HG02973 (cell line): ENCODE measurements around the gene NAALADL1.
"Not testable (repeated sequence)": the region's sequence is repeated elsewhere in the genome, so short reads cannot be mapped to it uniquely, and the experiment has no call there.

Experiments used
- ATAC-seq: cut with Tn5 transposase; IDR thresholded peaks from one replicate; pipeline ENCODE4 v1.9.1; 2021; ENCODE audit warnings: moderate library complexity; ENCODE audit not compliant: unreplicated experiment

Gene NAALADL1

DNA sequence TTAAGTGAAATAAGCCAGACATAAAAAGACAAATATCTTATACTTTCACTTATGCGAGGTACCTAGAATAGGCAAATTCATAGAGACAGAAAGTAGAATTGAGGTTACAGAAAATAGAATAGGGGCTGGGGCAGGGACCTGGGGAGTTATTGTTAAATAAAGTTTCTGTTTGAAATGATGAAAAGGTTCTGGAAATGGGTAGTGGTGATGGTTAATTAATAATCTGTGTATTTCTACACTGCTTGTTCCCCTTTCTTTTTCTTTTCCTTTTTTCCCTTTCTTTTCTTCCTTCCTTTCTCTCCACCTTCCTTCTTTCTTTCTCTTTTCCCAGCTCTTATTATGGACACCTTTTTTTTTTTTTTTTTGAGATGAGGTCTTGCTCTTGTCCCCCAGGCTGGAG lies 2.8 kb downstream of the NAALADL1 start:
- no peak for ATAC-seq

DNA sequence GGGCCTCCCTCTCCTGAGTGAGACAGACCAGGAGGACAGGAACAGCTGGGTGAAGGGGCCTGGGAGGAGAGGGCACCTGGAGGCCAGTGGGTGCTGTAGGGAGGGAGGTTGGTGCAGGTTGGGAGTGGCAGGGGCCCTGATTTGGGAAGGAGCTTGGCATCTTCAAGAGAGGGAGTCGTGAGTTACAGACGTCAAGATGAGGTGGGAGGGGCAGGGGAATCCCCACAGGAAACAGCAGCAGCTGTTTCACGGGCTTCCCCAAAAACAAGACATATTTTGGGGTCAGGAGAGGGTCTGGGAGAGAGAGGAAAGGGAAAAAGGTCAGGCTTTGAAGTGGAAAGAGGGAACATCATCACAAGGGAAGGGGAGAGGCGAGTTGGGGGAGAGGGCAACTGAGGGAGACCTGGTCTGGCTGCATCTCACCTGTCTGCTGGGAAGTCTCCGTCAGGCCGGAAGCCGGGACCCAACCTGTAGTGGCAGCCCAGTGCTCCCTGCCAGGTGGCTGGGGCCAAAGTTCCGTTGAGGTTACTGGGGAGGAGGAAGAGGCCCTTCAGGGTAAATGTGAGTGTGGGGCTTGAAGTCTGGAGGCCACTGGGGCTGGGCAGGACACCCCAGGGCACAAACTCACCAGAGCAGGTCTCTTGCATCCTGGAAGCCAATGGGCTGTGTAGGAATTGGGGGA lies 4.4 kb downstream of the NAALADL1 start:
- ATAC-seq, result no peak

DNA sequence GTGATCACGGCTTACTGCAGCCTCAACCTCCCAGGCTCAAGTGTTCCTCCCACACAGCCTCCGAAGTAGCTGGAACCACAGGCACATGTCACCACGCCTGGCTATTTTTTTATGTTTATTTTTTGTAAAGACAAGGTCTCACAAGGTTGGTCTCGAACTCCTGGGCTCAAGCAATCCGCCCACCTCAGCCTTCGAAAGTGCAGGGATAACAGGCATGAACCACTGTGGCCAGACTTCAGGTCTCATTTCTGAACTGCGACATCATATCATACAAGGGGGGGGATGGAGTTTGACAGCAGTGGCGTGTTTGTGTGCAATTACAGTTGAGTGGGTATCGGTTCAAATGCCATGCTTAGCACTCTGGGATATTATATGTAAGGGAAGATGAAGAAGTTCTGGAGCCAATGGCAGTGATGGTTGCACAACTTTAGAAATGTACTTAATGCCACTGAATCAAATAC lies 6.9 kb downstream of the NAALADL1 start:
- no peak for ATAC-seq

DNA sequence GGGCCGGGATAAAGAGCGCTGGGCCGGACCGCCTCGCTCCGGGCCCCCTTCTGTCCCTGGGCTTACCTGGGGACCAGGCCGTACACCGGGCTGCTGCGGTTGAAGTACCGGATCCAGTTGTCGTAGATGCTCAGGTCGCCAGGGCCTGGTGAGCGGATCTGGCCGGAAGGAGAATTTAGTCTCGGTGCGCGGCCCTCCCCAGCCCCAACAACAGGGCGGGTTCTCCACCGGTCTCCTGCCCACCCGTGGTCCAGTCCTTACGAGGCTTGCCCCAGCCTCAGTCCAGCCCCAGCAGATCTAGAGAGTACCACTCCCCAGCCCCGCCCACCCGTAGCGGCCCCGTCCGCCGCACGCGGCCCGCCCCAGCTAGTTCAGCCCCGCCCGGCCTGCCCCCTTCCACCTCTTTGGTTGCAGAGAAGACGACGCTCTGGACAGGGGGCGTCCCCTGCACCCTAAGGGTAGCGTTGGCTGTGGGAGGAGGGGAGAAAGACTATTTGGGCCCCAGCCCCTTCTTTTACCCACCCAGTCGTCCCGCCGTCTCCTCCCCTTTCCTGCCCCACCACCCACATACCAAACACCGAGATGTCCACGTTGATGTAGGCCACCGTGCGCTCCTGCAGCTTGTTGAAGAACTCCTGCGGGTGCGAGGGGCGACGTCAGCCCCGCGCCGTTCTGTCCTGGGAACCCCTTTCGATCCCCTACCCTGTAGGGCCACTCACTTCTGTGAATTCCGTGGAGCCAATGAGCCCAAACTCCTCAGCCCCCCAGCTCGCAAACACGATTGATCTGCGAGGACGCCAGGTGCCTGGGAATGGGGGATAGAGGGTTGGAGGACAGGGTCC lies 10.6 kb downstream of the NAALADL1 start:
- no peak for ATAC-seq

DNA sequence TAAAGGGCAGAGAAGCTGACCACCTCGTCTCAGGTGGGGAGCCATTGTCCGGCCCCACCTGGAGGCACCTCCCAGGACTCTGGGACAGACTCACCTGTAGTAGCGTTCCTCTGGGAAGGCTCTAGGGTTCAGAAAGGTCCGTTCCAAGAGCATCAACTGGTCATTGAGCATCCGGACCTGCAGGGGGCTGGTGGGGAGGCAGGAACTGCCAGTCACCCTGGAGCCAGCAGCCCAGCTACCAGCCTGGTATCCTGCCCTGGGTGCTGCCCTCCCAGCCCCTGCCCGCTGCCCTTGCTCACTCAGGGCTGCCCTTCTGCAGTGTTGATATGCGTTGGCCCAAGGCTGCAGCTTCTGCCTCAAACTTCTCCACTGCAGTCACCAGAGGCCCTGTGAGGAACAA lies 12.6 kb downstream of the NAALADL1 start:
- ATAC-seq, result no peak

DNA sequence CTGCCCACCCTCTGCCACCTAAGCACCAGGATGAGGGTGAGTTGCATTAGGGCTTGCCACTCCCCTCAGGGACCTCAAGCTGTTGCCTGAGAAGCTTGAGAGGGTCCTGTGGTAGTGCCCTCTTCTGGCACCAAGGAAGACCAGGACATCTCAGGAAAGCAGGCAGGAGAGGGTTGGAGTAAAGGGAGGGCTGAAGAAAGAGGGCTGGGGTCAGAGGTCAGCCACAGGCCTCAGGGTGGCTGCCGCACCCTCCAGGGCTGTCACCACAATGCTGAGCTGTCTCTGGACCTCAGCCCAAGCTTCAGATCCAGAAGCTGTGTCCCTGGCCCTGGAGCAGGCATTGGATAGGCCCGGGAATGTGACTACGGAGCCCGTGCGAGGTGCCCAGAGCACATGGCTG lies 13.3 kb downstream of the NAALADL1 start:
- no peak for ATAC-seq

DNA sequence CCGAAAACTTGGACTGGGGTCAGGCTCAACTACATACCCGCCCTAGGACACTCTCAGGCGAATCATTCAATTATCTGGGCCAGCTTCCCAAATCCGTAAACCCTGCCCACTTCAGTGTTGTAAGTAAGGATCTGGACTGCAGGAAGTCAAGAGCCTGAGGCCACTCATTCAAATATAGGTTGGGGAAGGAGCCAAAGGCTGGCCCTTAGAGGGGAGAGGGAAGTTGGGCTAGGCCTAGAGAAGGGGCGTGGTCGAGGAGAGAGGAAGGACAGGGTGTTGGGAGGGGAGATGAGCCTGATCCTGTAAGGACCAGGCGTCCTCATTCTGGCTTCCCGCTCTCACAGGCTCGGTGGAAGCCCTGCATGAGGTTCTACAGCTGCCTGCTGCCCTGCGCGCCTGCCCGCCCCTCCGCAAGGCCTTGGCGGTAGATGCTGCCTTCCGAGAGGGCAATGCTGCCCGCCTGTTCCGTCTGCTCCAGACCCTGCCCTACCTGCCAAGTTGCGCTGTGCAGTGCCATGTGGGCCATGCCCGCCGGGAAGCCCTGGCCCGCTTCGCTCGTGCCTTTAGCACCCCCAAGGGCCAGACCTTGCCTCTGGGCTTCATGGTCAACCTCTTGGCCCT lies 14.4 kb downstream of the NAALADL1 start:
- ATAC-seq, result no peak

DNA sequence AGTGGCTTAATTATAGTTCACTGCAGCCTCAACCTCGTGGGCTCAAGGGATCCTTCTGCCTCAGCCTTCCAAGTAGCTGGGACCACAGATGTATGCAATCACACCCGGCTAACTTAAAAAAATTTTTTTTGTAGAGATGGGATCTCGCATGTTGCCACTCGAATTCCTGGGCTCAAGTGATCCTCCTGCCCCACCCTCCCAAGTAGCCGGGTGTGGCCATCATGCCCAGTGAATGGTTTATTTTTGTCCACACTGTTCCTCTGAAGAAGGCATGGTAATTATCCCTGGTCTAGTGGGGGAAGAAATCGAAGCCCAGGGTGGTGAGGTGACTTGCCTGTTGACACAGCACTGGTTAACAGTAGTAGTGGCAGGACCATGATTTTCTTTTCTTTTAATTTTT lies 15.5 kb downstream of the NAALADL1 start:
- no peak for ATAC-seq

DNA sequence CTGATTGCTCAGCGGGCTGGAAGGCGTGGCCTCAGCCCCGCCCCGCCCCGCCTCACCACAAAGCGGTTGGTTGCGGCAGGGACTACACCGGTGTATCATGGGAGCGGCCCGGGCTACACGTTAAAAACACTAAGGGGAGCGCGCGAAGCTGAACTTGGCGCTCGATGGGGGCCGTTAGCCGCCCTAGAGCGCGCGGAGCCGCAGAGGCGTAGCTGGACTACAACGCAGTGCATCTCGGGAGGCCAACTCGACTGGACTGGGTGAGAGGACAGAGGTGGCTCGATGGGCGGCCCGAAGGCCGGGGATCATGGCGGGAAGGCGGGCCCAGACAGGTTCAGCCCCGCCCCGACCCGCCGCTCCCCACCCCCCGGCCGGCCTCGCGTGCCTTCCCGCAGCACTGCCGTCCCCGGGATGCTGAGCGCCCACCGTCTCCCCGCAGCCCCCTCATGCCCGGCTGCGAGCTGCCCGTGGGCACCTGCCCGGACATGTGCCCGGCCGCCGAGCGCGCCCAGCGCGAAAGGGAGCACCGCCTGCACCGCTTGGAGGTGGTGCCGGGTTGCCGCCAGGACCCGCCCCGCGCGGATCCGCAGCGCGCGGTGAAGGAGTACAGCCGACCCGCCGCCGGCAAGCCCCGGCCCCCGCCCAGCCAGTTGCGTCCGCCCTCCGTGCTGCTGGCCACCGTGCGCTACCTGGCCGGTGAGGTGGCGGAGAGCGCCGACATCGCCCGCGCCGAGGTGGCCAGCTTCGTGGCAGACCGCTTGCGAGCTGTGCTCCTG lies 17.3 kb downstream of the NAALADL1 start, which contains the start of gene SAC3D1:
Gene SAC3D1 (plus strand): TSS at position 364 of the 776 bp plus-strand sequence. CDS start 83 bp downstream, at position 447.
- ATAC-seq, result peak; percentile 86

DNA sequence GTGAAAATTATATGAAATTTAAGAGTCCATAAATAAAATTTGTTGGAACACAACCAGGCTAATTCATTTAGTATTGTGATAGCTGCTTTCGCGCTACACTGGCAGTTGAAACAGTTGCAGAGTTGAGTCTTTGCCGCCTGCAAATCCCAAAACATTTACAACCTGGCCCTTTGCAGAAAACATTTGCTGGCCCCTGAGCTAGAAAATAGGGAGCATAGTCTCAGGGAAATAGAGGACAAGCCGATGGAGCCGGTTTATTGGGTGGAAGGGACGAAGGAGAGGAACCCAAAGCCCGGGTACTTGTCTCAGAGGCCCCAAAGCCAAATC lies 17.9 kb downstream of the NAALADL1 start:
- ATAC-seq, result no peak

DNA sequence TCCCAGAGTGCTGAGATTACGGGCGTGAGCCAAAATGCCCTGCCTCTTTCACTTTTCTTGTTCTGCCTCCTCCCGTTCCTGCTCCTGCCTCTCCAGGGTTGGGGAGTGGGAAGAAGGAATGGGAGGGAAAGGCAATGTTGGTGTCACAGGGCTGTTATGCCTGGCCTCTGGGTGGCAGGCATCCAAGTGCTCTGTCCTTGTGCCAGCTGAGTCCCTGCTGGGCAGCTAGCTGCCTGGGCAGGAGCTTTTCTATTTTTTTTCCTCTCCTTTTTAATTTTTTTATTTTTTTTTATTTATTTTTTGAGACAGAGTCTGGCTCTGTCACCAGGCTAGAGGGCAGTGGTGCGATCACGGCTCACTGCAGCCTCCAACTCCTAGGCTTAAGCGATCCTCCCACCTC lies 21.4 kb downstream of the NAALADL1 start:
- no peak for ATAC-seq

DNA sequence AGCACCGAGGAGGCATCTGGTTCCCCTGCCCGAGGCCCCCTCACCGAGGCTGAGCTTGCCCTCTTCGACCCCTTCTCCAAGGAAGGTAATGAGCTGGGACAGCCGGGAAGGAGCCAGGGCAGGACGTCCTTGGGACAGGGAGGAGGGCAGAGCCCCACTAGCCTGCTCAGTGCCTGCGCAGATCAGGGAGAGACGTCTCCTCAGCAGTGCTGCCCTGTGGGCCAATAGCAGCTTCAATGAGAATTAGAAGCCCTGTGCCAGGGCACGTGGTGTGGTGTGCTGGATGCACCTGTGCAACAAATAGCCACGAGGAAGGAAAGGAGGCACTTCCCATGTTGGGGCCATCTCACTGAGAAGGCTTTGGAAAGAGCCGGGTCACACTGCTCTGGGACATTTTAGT lies 22.8 kb downstream of the NAALADL1 start:
- ATAC-seq, result no peak

DNA sequence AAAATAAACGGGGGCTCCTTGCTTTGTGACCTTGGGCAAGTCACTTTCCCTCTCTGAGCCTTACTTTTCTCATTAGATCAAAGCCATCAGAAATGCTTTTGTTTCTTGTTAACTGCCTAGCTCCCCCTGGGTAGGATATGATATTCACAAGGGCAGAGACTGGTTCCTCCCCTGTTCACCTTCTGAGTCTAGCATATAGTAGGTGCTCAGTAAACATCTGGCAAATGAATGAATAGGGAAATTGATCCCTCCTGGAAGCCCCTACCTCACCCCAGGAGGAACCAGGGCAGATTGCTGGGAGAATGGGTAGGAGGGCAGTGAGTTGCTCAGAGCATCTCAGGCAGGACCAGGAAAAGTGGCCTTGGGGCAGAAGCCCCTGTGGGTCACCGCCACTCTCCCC lies 23.9 kb downstream of the NAALADL1 start:
- no peak for ATAC-seq

DNA sequence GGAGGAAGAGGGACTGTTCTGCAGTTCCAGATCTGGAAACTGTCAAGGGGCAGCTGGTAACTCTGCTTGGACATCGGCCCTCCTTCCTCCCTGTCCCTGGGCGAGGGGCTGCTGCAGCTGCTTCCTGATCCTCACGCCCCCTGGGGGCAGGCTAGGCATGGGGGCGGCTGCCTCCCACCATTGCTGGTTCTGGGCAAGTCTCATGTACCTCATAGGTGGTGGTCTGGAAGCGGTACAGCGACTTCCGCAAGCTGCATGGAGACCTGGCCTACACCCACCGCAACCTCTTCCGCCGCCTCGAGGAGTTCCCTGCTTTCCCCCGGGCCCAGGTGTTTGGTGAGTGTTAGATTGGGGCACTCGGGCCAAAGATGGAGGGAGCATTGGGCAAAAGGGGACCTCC lies 26.1 kb downstream of the NAALADL1 start:
- ATAC-seq, result no peak

DNA sequence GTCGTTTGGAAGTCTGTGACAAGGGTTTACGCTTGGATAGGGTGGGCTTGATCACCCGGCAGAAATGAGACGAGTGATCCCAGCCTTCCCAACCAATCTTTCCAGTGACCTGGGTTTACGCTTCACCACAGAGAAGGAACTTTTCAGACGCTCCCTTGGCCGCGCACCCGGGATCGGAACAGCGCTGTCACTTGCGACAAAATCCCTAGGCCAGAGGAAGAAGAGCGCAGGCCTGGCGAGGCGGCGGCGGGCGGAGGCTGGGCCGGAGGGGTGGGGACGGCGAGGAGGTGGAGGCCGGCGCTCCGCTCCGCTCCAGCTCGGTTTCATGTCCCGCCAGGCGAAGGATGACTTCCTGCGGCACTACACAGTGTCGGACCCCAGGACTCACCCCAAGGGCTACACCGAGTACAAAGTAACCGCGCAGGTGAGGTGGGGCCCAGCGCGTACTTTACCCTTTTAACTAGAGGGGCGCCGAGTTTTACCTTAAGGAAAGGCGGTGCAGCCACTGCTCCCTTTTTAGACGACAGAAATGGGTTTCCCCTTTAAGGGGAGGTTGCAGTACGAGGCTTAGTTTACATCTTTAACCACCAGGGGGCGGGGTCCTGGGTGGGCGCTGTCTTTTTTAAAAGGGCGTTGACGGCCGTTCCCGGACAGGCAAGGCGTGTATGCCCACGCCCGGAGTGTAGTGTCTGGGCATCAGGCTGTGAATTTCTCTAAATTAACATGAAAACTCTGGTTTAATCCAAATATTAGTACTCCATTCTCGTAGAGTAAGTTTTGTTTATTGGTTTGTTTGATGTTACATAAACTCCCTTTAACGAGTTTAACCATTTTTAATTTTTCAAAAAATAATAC lies 30.9 kb downstream of the NAALADL1 start, which contains the start of gene SNX15:
Gene SNX15 (plus strand): TSS at position 227 of the 855 bp plus-strand sequence. CDS start 99 bp downstream, at position 326.
- ATAC-seq, result peak; percentile 75

DNA sequence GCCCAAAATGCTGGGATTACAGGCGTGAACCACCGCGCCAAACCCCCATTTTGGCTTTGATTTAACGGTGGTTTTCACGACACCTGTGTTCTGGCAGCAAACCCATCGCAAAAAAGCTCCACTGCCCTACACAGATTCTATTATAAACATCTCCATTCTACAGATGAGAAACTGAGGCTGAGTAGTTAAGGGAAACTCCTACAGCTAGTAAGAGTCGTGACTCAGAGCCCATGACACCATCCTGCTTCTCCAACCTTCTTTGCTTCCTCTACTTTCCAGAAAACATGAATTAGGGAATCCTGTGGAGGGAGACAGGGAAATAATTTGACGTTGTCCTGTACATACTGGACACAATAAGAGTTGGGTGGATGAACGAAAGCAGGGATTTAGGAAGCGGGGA lies 31.5 kb downstream of the NAALADL1 start:
- no peak for ATAC-seq

DNA sequence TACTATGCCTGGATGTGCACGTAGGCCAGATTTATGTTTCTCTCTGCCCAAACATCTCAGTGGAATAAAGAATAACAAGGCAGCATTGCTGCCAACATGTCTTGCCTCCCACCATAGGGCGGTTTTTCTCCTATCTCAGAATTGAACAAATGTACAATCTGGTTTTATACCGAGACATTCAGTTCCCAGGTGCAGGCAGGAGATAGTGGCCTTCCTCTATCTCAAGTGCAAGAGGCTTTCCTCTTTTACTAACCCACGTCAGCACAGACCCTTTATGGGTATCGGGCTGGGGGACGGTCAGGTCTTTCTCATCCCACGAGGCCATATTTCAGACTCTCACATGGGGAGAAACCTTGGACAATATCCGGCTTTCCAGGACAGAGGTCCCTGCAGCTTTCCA lies 34.9 kb downstream of the NAALADL1 start:
- ATAC-seq, result not testable (repeated sequence)

DNA sequence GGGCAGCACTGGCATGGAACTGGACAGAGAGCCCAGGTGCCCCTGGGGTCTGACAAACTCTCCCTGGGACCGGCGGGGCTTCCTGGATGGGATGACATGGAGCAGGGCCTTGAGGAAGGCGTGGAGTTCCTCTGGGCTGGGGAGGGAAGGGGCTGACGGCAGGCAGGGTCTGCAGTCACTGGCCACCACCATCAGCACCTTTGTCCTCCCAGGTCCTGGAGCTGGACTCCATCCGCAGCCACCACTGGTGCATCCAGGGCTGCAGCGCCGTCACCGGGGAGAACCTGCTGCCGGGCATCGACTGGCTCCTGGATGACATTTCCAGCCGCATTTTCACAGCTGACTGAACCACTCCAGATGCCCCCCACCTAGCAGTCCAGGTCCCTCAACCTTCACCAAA lies 36.8 kb downstream of the NAALADL1 start:
- no peak for ATAC-seq

DNA sequence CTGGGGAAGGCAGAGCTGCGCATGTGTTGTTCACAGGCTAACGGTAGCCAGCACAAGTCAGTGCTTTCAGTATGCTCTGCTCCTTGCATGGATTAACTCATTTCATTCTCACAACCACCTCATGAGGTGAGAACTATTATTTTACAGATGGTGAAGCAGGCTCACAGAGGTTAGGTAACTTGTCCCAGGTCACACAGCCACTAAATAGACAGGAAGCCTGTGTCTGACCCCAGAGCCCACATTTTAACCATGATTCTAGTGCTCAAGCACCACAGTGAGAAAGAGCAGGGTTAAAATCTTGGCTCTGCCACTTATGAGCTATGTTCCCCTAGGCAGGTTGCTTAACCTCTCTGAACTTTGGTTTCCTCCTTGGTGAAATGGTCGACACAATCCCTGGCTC lies 37.4 kb downstream of the NAALADL1 start:
- ATAC-seq, result no peak

DNA sequence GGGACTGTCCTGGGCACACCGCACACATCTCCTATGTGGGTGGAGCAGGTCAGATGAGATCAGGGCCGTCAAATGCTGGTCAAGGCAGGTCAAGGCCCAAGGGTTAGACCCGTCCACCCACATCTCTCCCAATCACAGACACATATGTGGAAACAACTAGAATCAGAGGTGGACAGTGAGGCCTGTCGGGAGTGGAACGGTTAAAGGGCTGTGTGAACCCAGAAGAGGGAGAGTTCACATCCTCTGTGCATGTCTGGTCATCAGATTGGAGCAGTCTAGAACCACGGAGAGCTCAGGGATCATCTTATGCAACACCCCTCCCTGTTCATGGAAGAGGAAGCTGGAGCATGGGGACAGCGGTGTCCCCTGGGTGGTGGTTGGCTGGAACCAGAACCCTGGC lies 38.5 kb downstream of the NAALADL1 start:
- ATAC-seq, result no peak
